LNCAP (cell line): Measurements from ENCODE around the gene EPG5.

Experiments used
- TF ChIP-seq, protein P1 (sequence below): fragments of 450-650 bp; IDR thresholded peaks from 2 replicates; pipeline ENCODE4 v1.5.1; 2017; ENCODE audit warnings: mild to moderate bottlenecking

EPG5 gene

DNA sequence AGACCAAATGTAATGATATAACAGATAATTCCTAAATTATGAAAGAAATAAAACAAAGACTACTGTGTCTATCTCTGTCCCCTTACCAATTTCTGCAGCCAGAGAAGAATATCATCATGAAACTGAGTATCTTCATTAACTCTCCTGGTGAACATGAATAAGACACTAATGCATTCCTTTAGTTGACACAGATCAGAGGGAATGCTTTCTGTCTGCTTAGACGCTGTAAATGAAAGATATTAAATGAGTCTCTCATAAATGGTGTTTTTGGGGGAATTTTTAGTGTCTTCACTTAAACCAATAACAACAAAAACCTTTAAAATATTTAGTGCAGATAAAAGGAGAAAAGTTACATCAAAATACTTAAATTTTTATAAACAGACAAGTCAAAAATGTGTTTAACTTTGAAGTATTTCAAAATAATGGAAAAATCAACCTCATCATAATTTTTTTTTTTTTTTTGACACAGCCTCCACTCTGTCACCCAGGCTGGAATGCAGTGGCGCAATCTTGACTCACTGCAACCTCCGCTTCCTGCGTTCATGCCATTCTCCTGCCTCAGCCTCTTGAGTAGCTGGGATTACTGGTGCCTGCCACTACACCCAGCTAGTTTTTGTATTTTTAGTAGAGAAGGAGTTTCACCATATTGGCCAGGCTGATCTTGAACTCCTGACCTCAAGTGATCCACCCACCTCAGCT lies 16.0 kb downstream of the EPG5 start:
- TF ChIP-seq, protein P1, sequence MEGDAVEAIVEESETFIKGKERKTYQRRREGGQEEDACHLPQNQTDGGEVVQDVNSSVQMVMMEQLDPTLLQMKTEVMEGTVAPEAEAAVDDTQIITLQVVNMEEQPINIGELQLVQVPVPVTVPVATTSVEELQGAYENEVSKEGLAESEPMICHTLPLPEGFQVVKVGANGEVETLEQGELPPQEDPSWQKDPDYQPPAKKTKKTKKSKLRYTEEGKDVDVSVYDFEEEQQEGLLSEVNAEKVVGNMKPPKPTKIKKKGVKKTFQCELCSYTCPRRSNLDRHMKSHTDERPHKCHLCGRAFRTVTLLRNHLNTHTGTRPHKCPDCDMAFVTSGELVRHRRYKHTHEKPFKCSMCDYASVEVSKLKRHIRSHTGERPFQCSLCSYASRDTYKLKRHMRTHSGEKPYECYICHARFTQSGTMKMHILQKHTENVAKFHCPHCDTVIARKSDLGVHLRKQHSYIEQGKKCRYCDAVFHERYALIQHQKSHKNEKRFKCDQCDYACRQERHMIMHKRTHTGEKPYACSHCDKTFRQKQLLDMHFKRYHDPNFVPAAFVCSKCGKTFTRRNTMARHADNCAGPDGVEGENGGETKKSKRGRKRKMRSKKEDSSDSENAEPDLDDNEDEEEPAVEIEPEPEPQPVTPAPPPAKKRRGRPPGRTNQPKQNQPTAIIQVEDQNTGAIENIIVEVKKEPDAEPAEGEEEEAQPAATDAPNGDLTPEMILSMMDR = no peak

DNA sequence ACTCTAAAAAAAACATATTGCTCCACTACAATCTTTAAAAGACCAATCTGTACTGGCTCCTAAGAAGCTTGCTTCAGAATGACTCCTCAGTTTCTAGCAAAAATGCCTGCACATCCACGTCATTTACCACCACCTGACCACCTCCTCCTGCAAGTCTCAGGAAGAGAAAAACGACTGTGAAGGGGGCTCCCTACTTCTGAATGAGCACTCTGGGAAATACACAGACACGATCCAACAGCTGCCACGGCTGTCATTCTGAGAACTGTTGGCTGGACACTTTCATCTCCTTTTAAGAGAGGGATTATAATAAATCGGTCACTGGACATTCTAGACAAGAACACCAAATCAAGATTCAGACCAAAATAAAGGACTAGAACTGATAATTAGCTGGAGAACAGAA lies 21.5 kb downstream of the EPG5 start:
- TF ChIP-seq, protein P1 = no peak

DNA sequence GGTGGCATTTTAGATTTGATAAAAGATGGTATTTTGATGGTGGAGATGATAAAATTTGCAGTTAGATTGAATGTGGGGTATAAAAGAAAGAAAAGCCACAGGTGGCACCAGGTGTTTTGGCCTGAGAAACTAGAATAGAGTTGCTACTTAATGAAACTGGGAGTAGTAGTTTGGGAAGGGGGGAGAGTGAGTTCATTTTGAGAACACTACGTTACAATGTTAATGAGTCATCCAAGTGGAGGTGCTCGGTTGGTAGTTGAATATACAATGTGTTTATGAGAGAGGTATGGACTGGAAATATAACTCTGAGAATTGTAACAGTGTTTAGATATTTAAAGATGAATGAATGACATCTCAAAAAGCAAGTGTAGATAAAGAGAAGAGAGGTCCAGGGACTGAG lies 26.4 kb downstream of the EPG5 start:
- TF ChIP-seq, protein P1 = no peak

DNA sequence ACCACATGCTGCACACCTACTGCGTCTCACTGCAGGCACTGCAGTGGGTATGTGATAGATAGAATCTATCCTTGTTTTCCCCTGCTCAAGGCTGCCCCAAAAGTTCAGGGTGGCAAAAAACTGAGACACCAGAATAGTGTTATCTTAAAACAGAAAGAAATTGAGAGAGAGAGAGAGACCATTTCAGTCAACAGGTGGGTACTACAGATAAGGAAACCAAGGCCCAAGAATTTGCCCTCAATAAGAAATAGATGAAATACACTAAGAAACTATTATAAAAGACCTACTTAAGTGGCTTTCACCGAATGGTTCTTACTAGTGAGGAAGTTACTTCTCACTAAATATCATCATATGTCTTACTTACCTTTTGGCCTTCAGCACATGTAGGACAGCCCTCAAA lies 27.9 kb downstream of the EPG5 start:
- TF ChIP-seq, protein P1 = no peak

DNA sequence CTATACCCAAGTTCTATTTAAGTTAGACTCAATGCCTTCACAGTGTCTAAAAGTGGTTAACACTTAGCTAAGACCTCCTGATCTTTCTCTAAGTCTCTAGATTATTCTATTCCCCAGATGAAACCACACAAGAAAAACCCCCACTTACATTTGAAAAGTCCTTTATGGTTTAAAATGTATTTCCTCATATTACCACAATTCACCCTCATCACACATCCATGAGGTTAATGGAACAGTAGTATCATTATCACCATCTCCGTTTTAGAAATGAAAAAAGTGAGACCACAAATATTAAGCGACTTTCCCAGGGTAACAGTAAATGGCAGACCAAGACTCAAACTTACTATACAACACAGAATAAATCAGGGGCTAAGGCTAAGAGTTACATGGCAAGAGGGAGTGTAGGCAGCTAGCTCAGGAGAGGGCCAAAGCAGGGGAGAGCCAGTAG lies 28.6 kb downstream of the EPG5 start:
- TF ChIP-seq, protein P1 = no peak

DNA sequence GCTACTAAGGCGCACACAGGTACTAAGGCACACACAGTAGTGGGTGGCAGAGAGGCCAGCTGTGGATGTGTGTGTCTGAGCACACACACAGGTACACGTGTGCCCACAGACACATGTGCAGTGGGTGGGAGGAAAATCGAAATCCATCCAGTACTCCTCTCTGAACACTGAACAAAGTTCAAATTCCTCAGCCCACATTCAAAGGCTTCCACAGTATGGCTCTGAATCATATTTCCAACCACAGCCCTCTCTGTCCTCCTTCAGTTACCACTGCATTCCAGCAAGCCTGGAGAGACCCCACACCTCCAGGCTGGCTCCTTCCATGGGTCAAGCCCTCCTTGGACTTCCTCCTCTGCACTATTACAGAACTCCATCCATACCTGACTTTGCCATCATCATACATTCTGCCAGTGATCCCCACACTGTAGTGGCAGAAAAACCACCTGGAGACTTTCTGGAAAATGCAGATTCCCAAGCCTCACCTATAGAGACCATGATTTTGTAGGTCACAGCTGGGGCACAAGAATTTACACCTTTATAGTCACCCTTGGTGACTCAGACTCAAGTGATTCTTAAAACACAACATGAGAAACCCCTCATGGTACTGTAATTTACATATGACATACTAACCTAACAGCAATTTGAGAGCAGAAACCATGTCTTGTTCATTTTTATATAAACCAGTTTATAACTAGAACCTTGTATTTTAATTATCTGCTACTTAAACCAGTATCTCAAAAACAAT lies 31.4 kb downstream of the EPG5 start:
- TF ChIP-seq, protein P1 = no peak

DNA sequence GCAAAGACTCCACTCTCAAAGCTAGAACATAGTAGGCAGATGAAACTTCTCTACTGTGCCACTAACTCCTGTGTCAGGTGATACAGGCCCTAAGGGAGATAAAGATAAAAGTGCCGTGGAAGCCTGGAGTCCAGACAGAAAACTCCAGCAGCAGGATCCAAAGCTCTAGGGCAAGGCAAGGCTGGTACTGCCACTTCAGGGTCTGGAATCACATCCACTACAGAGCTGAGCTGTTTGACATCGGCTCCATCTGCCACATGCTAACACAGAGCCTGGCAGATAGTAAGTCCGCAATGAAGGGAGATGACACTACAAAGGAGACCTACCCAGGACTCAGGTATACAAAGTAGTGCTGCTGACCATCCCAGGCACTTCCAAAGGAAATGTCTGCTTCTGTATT lies 34.4 kb downstream of the EPG5 start:
- TF ChIP-seq, protein P1 = no peak
